ENCODE results near the gene MCHR1. TPM values are rescaled to one million over a fixed set of nuclear protein-coding genes. Genes with fewer than 3 reads are reported as not detected.
"Not testable (repeated sequence)": the region's sequence is repeated elsewhere in the genome, so short reads cannot be mapped to it uniquely, and the experiment has no call there.

The MCHR1 gene
- total RNA-seq, 1 experiment from 2014 or later = 1.0 TPM

DNA sequence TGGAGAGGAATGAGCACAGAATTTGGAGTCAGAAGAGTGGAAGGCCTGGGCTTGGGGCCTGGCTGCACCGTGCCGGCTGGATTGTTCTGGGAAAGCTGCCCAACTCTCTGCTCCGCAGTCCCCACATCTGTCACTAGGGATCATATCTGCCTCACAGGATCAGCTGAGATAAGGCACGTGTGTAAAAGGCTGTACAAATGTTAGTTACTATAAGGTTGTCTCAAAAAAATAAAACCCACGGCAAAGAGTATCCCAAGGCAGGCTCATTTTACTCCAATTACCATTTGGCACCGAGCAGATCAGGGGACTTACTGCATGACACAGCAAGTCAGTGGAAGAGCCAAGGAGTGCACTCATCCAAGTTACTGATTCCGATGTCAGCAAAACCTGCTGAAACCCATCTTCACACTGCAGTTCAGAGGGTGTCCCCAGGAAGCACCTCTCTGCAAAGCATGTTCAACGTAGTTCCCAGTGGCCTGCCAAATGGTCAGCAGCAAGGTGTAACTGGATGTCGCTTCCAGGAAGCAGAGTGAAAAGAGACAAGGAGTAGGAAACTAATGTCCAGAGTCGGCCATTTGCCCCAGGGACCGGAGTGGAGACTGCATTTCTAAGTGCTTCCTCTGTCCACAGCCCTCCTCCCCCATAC is 24.6 kb upstream of the MCHR1 start:
- no peak for DNase-seq (ENCODE audit: low spot score)
- TF ChIP-seq, protein P1, sequence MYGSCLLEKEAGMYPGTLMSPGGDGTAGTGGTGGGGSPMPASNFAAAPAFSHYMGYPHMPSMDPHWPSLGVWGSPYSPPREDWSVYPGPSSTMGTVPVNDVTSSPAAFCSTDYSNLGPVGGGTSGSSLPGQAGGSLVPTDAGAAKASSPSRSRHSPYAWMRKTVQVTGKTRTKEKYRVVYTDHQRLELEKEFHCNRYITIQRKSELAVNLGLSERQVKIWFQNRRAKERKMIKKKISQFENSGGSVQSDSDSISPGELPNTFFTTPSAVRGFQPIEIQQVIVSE (CRISPR knock-in tag; IDR thresholded peaks at IDR 0.05; ENCODE audit: borderline replicate concordance) = no peak
- no peak for TF ChIP-seq NFATC4 (CRISPR knock-in tag; IDR thresholded peaks at IDR 0.05)
- no peak for TF ChIP-seq TEAD1 (CRISPR knock-in tag; IDR thresholded peaks at IDR 0.05)
- TF ChIP-seq, protein P2, sequence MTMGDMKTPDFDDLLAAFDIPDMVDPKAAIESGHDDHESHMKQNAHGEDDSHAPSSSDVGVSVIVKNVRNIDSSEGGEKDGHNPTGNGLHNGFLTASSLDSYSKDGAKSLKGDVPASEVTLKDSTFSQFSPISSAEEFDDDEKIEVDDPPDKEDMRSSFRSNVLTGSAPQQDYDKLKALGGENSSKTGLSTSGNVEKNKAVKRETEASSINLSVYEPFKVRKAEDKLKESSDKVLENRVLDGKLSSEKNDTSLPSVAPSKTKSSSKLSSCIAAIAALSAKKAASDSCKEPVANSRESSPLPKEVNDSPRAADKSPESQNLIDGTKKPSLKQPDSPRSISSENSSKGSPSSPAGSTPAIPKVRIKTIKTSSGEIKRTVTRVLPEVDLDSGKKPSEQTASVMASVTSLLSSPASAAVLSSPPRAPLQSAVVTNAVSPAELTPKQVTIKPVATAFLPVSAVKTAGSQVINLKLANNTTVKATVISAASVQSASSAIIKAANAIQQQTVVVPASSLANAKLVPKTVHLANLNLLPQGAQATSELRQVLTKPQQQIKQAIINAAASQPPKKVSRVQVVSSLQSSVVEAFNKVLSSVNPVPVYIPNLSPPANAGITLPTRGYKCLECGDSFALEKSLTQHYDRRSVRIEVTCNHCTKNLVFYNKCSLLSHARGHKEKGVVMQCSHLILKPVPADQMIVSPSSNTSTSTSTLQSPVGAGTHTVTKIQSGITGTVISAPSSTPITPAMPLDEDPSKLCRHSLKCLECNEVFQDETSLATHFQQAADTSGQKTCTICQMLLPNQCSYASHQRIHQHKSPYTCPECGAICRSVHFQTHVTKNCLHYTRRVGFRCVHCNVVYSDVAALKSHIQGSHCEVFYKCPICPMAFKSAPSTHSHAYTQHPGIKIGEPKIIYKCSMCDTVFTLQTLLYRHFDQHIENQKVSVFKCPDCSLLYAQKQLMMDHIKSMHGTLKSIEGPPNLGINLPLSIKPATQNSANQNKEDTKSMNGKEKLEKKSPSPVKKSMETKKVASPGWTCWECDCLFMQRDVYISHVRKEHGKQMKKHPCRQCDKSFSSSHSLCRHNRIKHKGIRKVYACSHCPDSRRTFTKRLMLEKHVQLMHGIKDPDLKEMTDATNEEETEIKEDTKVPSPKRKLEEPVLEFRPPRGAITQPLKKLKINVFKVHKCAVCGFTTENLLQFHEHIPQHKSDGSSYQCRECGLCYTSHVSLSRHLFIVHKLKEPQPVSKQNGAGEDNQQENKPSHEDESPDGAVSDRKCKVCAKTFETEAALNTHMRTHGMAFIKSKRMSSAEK (CRISPR knock-in tag; IDR thresholded peaks at IDR 0.05; ENCODE audit: borderline replicate concordance) = no peak
- no peak for TF ChIP-seq ZNF317 (CRISPR knock-in tag; IDR thresholded peaks at IDR 0.05; ENCODE audit: borderline replicate concordance, low read depth)
- no peak for TF ChIP-seq AFF4 (CRISPR knock-in tag; IDR thresholded peaks at IDR 0.05; ENCODE audit: borderline replicate concordance)
- TF ChIP-seq, protein P3, sequence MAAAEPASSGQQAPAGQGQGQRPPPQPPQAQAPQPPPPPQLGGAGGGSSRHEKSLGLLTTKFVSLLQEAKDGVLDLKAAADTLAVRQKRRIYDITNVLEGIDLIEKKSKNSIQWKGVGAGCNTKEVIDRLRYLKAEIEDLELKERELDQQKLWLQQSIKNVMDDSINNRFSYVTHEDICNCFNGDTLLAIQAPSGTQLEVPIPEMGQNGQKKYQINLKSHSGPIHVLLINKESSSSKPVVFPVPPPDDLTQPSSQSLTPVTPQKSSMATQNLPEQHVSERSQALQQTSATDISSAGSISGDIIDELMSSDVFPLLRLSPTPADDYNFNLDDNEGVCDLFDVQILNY (CRISPR knock-in tag; IDR thresholded peaks at IDR 0.05) = no peak
- no peak for TF ChIP-seq JAZF1 (CRISPR knock-in tag; IDR thresholded peaks at IDR 0.05)
- no peak for TF ChIP-seq KAT7 (CRISPR knock-in tag; IDR thresholded peaks at IDR 0.05; ENCODE audit: borderline replicate concordance)
- no peak for TF ChIP-seq HMGA2 (CRISPR knock-in tag; IDR thresholded peaks at IDR 0.05)
- TF ChIP-seq, protein P4, sequence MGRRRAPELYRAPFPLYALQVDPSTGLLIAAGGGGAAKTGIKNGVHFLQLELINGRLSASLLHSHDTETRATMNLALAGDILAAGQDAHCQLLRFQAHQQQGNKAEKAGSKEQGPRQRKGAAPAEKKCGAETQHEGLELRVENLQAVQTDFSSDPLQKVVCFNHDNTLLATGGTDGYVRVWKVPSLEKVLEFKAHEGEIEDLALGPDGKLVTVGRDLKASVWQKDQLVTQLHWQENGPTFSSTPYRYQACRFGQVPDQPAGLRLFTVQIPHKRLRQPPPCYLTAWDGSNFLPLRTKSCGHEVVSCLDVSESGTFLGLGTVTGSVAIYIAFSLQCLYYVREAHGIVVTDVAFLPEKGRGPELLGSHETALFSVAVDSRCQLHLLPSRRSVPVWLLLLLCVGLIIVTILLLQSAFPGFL (CRISPR knock-in tag; IDR thresholded peaks at IDR 0.05; ENCODE audit: borderline replicate concordance) = no peak
- no peak for TF ChIP-seq ZNF281 (CRISPR knock-in tag; IDR thresholded peaks at IDR 0.05)
- TF ChIP-seq TP53 (CRISPR knock-in tag; IDR thresholded peaks at IDR 0.05) = no peak
- no peak for TF ChIP-seq ZNF396 (CRISPR knock-in tag; IDR thresholded peaks at IDR 0.05; ENCODE audit: borderline replicate concordance)
- TF ChIP-seq RORB (CRISPR knock-in tag; IDR thresholded peaks at IDR 0.05) = no peak
- TF ChIP-seq ZNF425 (CRISPR knock-in tag; conservative IDR thresholded peaks at IDR 0.05) = no peak
- TF ChIP-seq SMAD4 (CRISPR knock-in tag; IDR thresholded peaks at IDR 0.05) = no peak
- ChIA-PET CTCF (interaction anchor here (0.7 to 1.7 kb wide), 6 partner anchors 25 to 268 kb away, joined by 3 to 7 read pairs (median 4); partner anchors contain the start of gene MCHR1), POLR2A (no interaction called here)
- Mint-ChIP-seq H3K4me1 (peaks cover 16% of the 10 kb centered on the region), H3K27me3 (ENCODE audit: low read depth) (peaks cover 3% of the 10 kb centered on the region; the same call in 1 of the 2 replicates), H3K9me3 (no peaks in the 10 kb centered on the region), H3K36me3 (no peaks in the 10 kb centered on the region), H3K27ac (peak overlapping the region; percentile 85), H3K4me3 (no peak overlapping the region)
- peak; percentile 70 for ATAC-seq

GRCh38 chr22:40655941-40656340 is 23.3 kb upstream of the MCHR1 start:
- POLR2A ChIA-PET = interaction anchor here (0.8 kb wide), 1 partner anchor 9 kb away, joined by 3 read pairs; no protein-coding TSS in a partner anchor
- ATAC-seq; H3K27ac Mint-ChIP-seq; H3K9me3 Mint-ChIP-seq; H3K4me3 Mint-ChIP-seq; H3K36me3 Mint-ChIP-seq; DNase-seq (ENCODE audit: low spot score); H3K27me3 Mint-ChIP-seq (ENCODE audit: low read depth); CTCF ChIA-PET: not testable (repeated sequence)
- H3K4me1 Mint-ChIP-seq = peaks cover 16% of the 10 kb centered on the region
